Activated CD8-positive, alpha-beta memory T cell treated with anti-CD3 and anti-CD28 coated beads, Interleukin-2, amount 50 U/mL, for 24 hours (primary cell): ENCODE results near the gene CXCL6.

Experiments used
- DNase-seq: peaks from one replicate; pipeline ENCODE4 v3.0.0-alpha.2; 2020; ENCODE audit errors: extremely low read depth

Gene CXCL6

DNA sequence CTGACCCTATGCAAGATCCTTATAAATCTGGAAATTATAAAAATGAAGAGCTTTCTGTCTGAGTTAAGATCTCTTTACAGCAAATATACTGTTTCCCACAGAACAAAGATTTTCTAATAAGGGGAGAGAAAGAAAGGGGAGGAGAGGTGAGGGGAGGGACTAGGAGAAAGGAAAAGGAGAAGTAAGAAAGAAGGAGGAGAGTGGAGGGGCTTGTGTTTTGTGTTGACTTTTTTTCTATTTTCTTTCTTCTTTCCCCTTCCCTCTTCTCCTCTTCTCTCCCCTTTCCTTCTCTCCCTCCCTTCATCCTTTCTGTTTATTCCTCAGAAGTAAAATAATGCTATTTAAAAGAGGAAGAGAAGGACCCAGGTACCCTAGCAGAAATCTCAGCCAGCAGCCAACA lies 6.2 kb downstream of the CXCL6 start:
- no peak for DNase-seq

DNA sequence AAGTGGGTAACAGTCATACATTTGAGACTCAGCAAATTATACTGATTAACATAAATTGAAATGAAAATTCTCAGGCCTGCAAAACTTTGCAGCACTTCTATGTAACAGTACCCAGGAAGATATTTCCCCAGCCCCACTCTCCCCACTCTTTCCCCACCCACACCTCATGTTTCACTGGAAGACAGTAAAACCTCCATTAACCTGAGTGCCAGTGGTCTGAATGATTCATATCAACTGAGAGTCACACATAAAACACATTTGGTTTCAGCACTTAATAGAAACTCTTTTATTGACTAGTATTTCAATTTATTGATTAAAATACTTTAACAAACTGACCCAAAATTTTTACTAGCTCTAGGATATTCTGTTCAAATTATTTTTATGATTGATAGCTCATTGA lies 6.9 kb downstream of the CXCL6 start:
- DNase-seq: no peak

DNA sequence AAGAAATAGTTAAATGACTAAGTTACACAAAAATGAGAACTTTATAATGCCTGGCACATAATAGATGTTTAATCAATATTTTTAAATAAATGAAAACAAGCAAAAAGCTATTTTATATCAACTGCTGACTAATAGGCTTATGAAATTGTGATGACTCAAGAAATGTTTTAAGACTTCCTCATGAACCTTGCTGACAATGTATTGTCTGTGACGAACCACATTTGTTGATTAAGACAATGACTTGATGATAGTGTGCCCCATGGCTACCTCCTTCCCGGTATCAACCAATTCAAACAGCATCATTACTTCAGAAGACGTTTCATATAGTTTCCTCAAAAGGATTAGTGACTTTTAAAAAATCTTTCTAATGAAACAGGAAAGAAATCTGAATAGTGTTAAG lies 7.9 kb downstream of the CXCL6 start:
- no peak for DNase-seq

DNA sequence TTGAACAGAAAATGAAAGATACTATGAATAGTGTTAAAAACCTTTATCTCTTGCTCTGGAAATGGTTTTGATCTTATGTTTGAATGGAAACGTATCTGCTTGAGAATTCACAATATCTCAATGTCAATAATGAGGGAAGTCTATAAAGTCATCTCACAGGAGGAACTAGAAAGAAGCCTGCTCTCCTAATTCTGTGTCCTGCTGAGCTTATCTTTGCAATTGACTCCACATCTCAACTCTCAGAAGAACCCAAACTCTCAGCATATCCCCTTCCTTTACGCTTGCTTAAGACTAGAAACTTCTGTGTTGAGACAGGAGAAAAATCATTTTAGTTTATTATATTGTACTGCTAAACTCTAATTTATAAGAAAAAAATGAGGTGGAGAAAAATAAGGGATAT lies 8.3 kb downstream of the CXCL6 start:
- no peak for DNase-seq

DNA sequence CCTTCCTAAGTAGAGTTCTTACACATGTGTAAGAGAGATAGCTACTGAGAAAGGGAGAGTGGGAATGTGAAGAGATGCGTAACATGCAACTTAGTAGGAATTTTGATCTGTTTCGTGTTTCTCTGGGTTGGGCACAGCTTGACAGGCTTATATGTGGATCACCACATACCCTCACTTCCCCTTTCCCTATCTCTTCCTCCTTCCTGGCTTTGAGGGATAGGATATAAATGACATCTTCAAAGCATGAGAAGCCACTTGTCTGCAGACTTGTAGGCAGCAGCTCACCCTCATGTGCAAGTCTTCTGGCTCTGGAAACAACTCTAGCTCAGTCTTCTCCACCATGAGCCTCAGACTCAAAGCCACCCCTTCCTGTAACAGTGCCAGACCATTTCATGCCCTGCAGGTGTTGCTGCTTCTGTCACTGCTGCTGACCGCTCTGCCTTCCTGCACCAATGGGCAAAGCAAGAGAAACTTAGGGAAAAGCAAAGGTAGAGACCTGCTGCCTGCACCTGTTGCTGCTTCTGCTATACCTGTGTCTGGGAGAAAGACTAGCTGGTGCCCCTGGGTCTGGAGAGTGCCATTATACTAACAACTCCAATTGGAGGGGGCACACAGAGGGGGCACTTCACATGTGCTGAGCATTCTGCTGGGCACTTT lies 11.2 kb downstream of the CXCL6 start:
- DNase-seq: no peak

DNA sequence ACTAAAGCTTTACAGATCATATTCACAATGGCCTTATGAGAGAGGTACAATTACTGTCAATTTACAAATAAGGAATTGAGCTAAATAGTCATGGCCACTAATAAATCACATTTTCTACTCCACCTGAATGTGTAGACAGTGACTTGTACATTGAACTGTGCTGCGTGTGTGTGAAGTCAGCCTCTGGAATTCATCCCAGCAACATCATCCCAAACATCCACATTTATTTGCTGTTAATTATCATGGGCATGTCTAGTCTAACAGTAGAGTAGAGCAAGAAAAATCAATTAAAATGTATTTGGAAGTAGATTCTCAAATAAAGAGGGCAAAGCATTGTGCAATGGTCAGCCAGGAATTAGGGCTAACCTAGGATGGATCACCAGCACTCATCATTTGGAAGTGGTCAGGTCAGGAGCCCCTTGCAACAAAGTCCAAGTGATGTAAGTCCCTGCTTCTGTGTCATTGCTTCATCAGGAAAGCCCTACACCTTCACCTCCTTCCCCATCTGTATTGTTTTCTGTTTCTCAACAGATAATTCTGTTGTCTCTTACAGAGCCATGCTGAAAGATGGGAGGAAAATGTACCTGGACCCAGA lies 11.8 kb downstream of the CXCL6 start:
- DNase-seq: no peak

DNA sequence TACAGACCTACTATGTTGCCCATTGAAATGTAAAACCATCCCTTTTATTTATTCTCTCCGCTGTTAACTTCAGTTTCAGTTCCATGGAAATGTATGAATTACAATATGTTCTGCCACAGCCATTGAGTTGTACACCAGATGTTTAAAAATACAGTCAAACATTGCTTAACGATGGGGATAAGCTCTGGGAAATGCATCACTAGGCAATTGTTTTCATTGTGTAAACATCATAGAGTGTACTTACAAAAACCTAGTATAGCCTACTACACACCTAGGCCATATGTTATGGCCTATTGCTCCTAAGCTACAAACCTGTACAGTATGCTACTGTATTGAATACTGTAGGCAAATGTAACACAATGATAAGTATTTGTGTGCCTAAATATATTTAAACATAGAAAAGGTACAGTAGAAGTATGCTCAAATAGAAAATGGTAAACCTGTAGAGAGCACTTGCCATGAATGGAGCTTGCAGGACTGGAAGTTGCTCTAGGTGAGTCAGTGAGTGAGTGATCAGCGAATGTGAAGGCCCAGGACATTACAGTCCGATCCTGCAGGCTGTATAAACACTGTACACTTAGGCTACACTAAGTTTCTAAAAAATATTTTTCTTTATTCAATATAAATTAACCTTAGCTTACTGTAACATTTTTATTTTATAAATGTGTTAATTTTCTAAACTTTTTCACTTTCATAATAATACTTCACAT lies 13.9 kb downstream of the CXCL6 start:
- no peak for DNase-seq

DNA sequence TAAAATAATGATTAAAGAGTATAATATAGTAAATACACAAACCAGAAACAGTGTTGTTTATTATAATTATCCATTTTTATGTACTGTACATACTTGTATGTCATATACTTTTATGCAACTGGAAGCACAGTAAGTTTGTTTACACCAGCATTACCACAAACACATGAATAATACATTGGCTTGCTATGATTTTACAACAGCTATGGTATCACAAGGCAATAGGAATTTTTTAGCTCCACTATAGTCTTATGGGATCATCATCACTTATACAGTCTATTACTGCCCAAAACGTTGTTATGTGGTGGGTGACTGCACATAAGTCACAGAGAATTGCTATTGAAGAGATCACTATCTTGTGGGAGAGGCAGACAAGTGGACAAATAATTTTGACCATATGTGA lies 14.8 kb downstream of the CXCL6 start:
- DNase-seq: no peak

DNA sequence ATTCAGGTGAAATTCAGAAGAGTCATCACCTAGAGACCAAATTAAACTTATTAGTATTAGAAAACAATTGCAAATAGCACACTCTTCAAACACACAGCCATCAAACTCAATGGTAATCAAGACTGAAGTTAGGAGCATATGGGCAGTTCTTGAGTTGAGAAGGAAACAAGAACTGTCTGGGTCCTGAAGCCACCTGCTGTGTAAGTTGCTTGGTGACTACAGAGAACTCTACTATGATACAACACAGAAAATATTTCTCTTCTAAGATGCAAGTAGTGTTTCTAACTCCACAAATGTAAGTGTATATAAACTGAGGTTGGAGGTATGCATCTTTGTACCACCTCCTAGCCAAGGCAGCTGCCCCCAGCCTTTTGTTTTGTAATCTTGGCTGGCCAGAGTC lies 16.3 kb downstream of the CXCL6 start:
- no peak for DNase-seq

DNA sequence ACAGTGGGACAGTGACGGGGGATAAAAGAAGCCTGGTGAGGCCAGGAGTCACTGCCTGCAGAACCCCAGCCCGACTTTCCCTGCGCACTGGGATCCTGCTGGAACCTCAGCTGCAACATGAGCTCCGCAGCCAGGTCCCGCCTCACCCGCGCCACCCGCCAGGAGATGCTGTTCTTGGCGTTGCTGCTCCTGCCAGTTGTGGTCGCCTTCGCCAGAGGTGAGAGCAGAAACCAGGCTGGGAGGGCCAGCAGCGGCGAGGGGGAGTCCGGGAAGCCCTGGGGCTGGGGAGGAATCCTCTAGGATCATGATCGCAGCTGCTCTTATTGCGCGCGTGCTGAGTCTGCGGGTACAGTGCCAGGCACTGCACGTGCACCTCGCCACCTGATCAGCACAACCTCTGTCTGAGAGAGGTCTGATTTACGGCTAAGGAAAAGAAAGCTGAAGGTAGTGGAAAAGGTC lies 16.8 kb downstream of the CXCL6 start, which contains the start of gene PF4V1:
Gene PF4V1, plus strand, starts transcription at position 51 of the 459 bp plus-strand sequence. Its CDS starts 67 bp downstream, at position 118.
- DNase-seq: no peak

DNA sequence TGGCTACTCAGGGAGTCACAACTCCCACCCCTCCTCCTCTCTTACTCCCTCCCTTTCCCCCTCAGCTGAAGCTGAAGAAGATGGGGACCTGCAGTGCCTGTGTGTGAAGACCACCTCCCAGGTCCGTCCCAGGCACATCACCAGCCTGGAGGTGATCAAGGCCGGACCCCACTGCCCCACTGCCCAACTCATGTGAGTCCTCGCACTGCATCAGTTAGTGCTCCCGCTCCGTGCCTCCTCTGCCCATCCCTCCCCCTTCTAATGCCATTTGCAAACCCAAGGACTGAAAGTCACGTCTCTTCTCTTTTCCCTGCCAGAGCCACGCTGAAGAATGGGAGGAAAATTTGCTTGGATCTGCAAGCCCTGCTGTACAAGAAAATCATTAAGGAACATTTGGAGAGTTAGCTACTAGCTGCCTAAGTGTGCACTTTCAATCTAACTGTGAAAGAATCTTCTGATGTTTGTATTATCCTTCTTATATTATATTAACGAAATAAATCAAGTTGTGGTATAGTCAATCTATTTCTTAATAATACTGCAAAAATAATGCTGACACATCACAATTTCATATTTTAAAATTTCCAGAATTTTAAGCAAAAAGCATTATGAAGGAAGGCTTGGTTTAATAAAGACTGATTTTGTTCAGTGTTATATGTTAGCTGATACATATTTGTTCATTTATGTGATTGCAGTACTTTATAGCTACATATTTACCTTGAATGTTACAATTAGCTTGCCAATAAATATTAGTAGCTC lies 17.4 kb downstream of the CXCL6 start:
- no peak for DNase-seq

DNA sequence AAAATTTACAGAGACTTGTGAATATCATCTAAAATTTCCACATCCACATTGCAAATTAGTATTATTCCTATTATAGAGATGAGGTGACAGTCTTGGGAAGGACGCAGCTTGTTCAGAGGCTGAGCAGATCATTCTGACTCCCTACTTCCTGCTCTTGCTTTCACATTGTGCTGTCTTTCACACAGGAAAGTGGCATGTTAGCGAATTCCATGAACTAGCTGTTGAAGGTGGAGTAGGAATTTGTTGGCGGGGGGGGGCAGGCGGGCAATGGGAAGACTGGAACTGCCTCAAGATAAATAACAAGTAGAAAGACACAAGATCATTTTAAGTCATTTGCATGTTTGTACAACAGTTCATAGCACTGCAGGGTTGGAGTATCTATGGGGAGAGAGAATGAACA lies 18.9 kb downstream of the CXCL6 start:
- no peak for DNase-seq

DNA sequence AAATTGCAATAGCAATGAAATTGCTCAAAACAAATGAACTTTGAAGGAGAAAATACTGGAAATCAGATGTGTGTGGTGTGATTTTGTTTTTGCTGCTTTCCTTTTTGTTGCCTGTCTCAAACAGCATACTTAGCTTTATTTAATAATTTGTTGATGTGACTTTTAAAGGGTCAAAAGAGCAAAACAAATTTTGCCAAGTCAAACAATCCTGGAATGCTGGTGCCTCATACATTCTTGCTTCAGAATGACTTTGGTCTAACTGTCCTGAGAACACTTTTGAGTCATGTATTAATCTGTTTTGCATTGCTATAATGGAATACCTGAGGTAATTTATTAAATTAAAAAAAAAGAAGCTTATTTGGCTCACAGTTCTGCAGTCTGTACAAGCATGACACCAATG lies 20.0 kb downstream of the CXCL6 start:
- no peak for DNase-seq

DNA sequence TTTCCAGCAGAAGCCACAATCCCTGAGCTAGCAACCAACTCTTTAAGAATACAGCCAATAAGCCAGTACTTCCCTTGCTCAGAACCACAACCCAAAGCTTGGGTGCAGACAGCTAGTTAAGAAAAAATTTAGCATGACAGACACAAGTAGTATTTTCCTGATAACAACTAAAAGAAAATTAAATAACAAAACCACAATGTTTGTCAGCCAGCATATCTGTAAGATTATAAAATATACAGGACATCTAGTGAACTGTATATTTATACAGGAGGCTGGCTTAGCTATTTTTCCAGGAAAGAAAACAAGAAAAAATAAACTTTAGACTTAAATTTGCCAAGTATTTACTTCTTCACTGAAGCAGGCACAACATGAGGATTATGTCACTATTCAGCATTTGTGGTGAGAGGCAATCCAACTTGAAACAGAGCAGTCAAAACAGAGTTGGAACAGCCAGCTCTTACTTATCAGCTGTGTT lies 23.2 kb downstream of the CXCL6 start:
- no peak for DNase-seq

DNA sequence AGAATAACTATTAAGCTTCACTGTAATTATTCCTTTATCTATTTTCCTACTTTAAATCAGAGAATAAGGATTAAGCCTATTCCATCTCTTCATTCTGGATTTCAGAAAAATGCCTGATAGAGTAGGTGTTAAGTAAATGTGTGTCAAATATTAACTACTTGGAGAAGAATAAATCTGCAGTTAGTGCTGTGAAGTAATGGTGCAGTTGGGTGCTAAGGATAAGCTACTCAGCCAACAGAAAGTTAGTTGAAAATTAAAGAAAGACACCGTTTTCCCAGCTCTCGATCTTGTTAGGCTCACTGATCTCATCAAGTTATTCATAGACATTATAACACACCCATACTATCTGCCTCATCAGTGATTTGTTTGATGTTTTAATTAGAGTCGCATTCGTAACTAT lies 23.7 kb downstream of the CXCL6 start:
- DNase-seq: no peak

DNA sequence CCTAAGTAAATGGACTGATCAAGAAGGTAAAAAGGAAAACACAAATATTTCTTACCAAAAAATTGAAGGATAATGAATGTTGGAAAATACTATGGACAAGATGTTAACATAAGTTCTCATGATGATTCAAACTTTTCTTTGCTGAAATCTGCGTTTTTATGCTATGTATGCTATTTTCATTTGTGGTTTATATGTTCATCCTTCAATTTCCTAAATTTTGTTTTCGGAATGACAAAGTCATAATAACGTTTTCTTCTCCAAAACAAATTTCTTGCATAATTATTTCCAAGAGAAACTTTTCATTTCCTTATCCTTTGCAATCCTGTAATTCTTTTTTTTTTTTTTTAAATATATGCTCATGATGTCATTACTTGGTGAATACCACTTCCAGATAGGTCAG lies 24.4 kb downstream of the CXCL6 start:
- DNase-seq: no peak

DNA sequence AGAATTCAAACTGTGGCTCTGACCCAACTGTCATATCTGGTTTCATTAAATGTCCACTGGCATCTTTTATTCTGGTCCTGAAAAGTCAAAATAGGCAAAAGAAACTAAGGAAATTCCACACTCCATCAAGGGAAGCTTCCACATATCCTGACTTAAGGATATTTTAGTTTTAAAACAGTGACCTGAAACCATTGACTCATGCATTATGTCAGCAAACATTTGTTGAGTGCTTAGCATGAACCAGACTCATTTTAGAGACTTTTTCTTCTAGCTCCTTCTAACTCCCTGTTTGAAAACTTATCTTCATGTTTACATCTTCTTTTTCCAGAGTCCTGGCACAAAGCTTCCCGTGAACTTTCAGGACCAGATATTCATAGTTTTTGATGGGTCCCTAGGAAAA lies 25.8 kb downstream of the CXCL6 start:
- DNase-seq: no peak

DNA sequence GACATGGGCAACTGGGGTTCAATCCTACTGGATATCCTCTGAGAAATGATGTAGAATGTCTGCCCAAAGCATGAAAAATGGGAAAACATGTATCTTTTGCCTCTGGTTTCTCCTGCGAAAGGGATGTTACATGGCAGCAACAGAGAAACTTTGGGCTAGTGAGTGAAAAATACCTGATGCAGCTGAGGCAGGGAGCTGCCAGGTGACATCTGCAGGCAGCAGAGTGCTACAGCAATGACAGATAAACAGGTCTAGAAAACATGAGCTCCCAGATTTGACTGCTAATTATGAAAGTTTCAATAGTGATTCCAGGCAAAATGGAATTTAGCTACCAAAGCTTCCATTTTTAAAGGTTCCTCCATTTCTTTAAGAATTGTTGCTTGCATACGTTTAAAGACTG lies 27.9 kb downstream of the CXCL6 start:
- DNase-seq: no peak

DNA sequence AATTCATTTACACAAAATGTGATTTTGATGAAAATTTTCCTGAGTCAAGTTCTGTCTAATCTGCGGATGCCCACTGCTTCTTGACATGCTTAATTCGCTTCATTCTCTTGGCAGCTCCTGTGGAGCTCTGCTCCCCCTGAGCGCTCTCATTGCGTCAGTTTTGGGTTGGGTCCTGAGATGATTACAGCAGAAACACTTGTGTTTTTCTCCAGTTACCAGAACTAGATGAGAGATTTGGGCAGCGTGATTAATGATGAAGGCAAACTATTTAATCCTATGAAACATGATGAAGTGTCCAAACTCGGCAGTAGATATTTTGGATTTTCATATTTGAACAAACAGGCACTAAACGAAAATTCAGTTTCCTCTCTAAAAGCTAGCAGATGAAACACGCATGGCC lies 28.5 kb downstream of the CXCL6 start:
- no peak for DNase-seq

DNA sequence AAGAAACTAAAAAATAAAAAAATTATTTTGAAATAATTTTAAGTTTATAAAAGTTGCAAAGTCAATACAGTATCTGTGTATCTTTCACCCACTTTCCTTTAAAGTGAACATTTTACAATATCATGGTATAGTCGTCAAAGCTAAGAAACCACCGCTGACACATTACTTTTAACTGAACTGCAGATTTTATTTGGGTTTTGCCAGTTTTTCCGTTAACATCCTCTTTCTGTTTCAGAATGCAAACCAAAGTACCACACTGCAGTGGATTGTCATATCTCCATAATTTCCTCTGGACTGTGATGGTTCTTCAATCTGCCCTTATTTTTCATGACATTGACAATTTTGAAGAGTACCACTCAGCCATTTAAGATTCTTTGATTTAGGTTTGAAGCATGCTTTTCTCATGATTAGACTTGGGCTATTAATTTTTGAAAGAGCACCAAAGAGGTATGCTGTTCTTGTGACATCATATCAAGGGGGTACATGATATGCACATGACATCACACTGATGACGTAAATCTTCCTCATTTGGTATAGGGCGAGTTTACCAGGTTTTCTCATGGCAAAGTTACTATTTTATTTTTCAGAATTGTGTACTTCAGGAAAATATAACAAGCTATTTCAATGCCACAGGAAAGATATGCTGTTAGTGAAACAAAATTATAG lies 29.1 kb downstream of the CXCL6 start:
- no peak for DNase-seq

DNA sequence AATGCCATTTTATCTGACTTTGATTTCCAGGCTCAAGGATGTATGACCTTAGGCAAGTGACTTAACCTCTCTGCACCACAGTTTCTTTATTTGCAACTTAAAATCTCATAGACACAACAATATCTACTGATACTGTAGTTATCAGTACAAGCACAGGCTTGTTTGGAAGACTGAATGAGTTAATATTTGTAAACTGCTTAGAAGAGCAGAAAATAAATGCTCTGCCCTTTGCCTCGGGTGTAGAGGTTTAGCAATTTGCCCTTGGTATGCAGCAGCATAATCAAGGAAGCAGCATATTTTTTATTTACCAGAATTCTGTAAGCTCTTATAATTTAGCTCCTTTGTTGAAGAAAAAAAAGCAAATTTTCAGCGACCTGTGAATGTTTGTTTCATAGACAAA lies 29.8 kb downstream of the CXCL6 start:
- no peak for DNase-seq

DNA sequence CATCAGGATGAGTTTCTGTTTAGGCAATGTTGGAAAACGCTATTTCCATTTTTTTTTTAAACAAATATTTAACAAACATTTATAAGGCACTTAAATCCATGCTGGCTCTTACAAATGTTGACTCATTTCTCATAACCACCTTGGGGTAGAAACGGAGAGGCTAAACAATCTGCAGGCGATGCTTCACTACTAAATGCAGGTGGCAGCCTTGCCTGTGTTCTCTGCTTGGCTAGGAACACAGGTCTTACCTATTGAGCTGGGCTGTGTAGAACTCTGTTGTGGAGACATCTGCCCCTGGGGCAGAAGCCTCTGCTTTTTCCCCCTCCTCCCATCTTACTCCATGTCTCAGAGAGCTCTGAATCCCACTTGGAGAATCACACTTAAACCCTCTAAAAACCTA lies 31.3 kb downstream of the CXCL6 start:
- DNase-seq: no peak
